GM12891 (cell line): Measurements from ENCODE around the gene SMIM24.
"Not testable (repeated sequence)": the region's sequence is repeated elsewhere in the genome, so short reads cannot be mapped to it uniquely, and the experiment has no call there.

Source experiments
- DNase-seq: peaks from one replicate; pipeline ENCODE4 v3.0.0; 2011; ENCODE audit warnings: low spot score; ENCODE audit not compliant: insufficient read length
- FAIRE-seq: peaks from 2 replicates; lab custom pipeline; 2011; peaks lifted over from hg19 to GRCh38; lab: Jason Lieb, UNC
- PAX5 ChIP-seq: IDR thresholded peaks from 2 replicates; pipeline ENCODE4 v1.6.1; 2011; ENCODE audit warnings: low read length, moderate library complexity, mild to moderate bottlenecking; ENCODE audit not compliant: insufficient read depth, severe bottlenecking
- POLR2A ChIP-seq: IDR thresholded peaks from 2 replicates; pipeline ENCODE4 v1.6.1; 2011; ENCODE audit warnings: low read depth, low read length, control low read depth
- POLR2AphosphoS5 ChIP-seq: IDR thresholded peaks from 2 replicates; pipeline ENCODE4 v1.6.1; 2011; ENCODE audit warnings: low read depth, low read length, control low read depth
- POU2F2 ChIP-seq: IDR thresholded peaks from 2 replicates; pipeline ENCODE4 v1.6.1; 2011; ENCODE audit warnings: low read depth, mild to moderate bottlenecking, control low read depth, low read length, moderate library complexity
- SPI1 ChIP-seq: IDR thresholded peaks from 2 replicates; pipeline ENCODE4 v1.6.1; 2011; ENCODE audit warnings: low read depth, low read length, control low read depth
- TAF1 ChIP-seq: IDR thresholded peaks from 2 replicates; pipeline ENCODE4 v1.6.1; 2011; ENCODE audit warnings: low read depth, low read length, control low read depth

SMIM24 gene

GRCh38 chr19:3514930-3515329 lies 34.6 kb upstream of the SMIM24 start:
- TF ChIP-seq PAX5: no peak
- TF ChIP-seq SPI1: no peak
- TF ChIP-seq POLR2A: no peak
- no peak for TF ChIP-seq POU2F2
- TF ChIP-seq POLR2AphosphoS5: no peak
- no peak for TF ChIP-seq TAF1
- no peak for FAIRE-seq
- DNase-seq: no peak

DNA sequence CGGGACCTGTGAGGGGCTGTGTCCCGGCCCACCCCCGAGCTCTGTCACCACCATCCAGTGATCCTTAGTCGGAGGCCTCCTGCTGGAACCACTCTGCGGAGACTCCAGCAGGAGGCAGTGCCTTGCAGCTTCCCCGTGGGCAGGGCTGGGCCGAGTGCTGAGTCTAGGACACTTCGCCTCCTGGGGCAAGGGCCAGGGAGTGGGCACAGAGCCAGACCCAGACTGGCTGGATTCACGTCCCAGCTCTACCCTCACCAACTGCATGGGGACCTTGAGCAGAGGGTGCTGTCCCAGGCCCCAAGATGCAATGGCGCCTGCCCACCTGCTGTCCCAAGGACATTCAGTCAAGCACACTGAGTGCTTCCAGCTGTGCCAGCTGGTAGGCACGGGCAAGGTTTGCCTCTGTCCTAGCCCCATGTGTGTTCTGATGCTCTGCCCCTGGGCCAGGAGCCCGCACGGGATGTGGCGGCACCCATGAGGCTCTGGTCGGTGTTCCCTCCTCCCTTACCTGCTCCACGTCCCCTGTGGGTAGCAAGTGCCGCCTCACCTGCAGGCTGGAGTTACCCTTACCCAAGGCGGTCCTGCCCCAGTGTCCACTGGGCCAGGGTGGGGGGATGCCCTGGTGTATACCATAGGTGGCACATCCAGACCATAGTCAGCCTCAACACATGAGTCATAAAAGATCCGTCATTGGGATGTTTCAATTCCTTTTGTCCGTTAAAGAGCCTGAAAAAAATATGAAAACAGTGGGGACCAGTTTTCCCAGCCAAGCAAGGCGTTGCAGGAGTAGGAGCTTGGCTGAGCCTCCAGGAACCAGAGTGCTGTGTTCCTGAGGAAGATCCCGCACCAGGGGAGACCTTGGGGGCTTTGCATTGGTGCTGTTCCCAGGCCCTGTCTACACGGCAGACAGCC lies 33.2 kb upstream of the SMIM24 start:
- no peak for DNase-seq
- TF ChIP-seq POLR2AphosphoS5 (no peak), PAX5 (no peak), SPI1 (no peak), POU2F2 (no peak), TAF1 (no peak), POLR2A (no peak)
- FAIRE-seq: no peak

DNA sequence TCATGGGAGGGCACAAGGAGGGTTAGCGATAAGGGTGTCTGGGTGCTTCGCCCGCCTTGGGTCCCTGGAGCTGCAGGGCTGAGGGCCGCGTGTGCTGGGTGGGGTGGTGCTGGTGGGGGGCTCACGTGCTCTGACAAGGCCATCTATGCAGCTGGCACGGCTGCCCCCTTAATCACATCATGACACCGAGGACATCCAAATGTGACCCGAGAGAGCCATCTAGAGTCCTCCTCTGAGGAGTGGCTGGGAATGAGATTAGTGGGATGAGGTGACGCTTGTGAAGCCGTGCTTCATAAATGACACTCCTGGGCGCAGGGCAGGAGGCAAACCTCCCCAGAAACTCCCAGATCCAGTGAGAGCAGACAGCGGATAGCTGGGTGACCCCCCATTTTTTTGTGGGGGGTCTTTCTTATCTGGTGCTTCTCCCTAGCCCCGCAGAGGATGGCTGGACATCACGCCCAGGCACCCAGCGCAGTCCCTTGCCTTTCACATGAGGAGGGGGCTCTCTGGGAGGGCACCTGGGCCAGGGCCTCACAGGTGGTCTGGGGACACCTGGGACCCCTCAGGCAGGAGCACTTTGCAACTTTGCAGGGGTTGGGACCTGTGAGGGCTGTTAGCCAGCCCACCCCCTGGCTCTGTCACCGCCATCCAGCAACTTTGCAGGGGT lies 32.4 kb upstream of the SMIM24 start:
- DNase-seq (no peak), FAIRE-seq (no peak)
- no peak for TF ChIP-seq PAX5
- no peak for TF ChIP-seq POU2F2
- no peak for TF ChIP-seq TAF1
- TF ChIP-seq POLR2A: no peak
- no peak for TF ChIP-seq POLR2AphosphoS5
- no peak for TF ChIP-seq SPI1

- TF ChIP-seq POLR2AphosphoS5 (no peak), TAF1 (no peak), SPI1 (no peak), POU2F2 (no peak), PAX5 (no peak), POLR2A (no peak)
- DNase-seq: no peak
- no peak for FAIRE-seq
Observed at GRCh38 chr19:3511506-3512251, 31.4 kb upstream of the SMIM24 start.

DNA sequence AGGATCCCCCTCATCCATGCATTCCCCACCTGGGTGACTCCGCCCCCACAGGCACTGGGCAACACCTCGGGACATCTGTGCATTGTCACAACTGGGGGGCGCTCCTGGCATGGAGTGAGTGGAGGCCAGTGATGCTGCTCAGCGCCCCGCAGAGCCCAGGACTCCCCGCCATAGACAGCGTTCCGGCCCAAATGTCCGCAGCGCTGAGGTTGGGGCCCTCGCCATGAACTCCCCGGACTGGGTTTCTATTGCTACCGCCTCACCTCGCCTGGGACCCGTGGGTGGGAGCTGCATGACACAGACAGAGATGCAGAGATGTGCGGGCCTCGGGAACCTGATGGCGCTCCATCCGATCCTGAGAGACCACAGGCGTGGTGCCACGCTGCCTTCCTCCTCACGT lies 30.4 kb upstream of the SMIM24 start:
- no peak for FAIRE-seq
- no peak for TF ChIP-seq TAF1
- TF ChIP-seq POU2F2: no peak
- TF ChIP-seq PAX5: no peak
- no peak for DNase-seq

DNA sequence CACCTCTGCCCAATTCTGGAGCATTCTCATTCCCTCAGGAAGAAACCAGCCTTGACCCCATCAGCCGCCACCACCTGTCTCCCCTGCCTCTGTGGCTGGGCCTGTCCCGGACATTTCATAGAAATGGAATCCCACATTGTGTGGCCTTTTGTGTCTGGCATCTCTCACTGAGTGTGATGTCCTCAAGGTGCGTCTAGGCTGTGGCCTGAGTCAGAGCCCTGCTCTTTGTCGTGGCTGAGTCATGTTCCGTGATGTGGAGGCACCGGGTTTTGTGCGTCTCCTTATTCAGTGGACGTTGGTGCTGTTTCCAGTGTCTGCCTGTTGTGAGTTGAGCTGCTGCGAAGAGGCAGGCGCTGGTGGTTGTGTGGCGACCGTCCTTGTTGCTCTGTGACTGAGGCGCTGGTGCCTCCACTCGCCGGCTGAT lies 29.3 kb upstream of the SMIM24 start:
- FAIRE-seq (no peak), DNase-seq (no peak)
- no peak for TF ChIP-seq POLR2A
- no peak for TF ChIP-seq TAF1
- TF ChIP-seq PAX5: no peak
- TF ChIP-seq POLR2AphosphoS5: no peak
- no peak for TF ChIP-seq SPI1
- TF ChIP-seq POU2F2: no peak

GRCh38 chr19:3508771-3509535 lies 28.6 kb upstream of the SMIM24 start:
- TF ChIP-seq POLR2AphosphoS5: no peak
- no peak for TF ChIP-seq POU2F2
- TF ChIP-seq POLR2A: no peak
- no peak for TF ChIP-seq PAX5
- TF ChIP-seq TAF1: no peak
- TF ChIP-seq SPI1: no peak
- no peak for FAIRE-seq
- DNase-seq: no peak

DNA sequence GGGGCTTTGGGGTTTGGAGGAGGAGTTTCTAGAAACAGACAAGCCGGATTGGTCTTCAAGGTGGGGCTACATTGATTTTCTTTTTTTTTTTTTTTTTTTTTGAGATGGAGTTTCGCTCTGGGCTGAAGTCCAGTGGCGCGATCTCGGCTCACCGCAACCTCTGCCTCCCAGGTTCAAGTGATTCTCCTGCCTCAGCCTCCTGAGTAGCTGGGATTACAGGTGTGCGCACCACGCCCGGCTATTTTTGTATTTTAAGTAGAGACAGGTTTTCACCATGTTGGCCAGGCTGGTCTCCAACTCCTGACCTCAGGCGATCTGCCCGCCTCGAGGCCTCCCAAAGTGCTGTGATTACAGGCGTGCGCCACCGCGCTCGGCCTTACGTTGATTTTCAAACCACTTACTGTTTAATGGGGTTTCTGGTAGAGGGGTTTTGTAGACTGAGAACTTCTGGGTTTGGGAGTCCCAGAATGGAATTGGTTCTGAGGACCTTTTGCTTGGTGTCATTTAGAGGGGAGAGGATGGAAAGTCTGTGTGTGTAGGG lies 27.9 kb upstream of the SMIM24 start:
- not testable (repeated sequence) for FAIRE-seq, DNase-seq

DNA sequence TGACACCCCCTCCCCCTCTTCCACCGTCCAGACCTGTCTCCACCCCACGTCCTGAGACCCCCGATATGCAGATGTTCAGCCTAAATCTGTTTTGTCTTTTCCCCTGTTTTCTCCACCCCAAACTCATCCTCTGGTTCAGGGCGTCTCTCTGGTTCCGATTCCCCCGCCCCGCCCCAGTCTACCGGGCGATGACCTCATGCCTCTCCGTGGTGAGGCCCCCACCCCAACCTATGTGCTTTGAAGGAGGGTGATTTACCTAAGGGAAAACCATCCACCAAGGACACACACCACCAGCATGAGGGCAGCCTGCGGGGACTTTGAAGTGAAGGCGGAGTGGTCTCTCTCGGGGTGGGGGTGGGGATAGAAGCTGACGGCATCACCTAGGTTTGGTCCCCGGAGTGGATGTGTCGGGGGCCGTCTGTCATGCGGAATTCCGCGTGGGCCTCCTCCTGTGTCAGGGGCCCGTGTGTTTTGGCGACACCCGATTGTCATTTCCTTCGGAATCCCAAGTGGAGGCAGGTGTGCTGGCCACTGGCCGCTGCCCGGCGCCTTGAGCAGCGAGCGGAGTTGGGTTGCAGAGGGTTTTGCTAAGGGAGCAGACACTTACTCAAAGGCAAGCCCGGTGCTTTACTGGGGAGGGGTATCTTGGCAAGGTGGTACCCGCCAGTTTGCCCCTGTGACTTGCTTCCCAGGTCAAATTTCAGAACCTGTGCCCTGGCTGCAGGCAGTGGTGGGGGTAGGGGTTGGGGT lies 27.2 kb upstream of the SMIM24 start:
- DNase-seq (no peak), FAIRE-seq (no peak)
- TF ChIP-seq POU2F2 (no peak), POLR2AphosphoS5 (no peak), POLR2A (no peak), TAF1 (no peak), SPI1 (no peak), PAX5 (no peak)
